ENCODE measurements around the gene CHERP. TPM values are rescaled to one million over a fixed set of nuclear protein-coding genes. Genes with fewer than 3 reads are reported as not detected.

CHERP gene
- total and polyA plus RNA-seq, 2 experiments from 2014 or later = 31.6 to 41.2 TPM

GRCh38 chr19:16473875-16474392 is 68.3 kb downstream of the CHERP start:
- Mint-ChIP-seq H3K9me3 (peaks cover 5% of the 10 kb centered on the region; the same call in 1 of the 3 replicates), H3K4me1 (peaks cover 19% of the 10 kb centered on the region), H3K36me3 (ENCODE audit: low read depth) (no peaks in the 10 kb centered on the region; the same call in 2 of the 3 replicates), H3K4me3 (no peak overlapping the region), H3K27me3 (ENCODE audit: insufficient read depth, low read depth, poor library complexity) (peaks cover 16% of the 10 kb centered on the region), H3K27ac (no peak overlapping the region)
- TF ChIP-seq REST (IDR thresholded peaks at IDR 0.05; ENCODE audit: unreplicated experiment) (no peak), EZH2phosphoT487 (IDR thresholded peaks at IDR 0.05; ENCODE audit: unreplicated experiment) (no peak)
- Histone ChIP-seq H3K36me3 (ENCODE audit: insufficient read depth) (no peaks in the 10 kb centered on the region), H3K4me3 (no peak overlapping the region), H3K27ac (ENCODE audit: low read depth) (no peak overlapping the region), H3F3A (replicated peaks; ENCODE audit: low read depth) (no peaks in the 10 kb centered on the region), H2AFZ (no peak overlapping the region), H3K9me2 (ENCODE audit: insufficient read depth) (no peaks in the 10 kb centered on the region), H3K4me2 (no peak overlapping the region), H3K4me1 (ENCODE audit: insufficient read depth) (peaks cover 17% of the 10 kb centered on the region), H4K20me1 (replicated peaks; ENCODE audit: insufficient read depth) (peaks cover 17% of the 10 kb centered on the region), H3K27me3 (ENCODE audit: insufficient read depth) (no peaks in the 10 kb centered on the region), H3K79me2 (replicated peaks; ENCODE audit: insufficient read depth) (peaks cover 24% of the 10 kb centered on the region)
- ATAC-seq = no peak
- no peak for DNase-seq (ENCODE audit: low spot score)

DNA sequence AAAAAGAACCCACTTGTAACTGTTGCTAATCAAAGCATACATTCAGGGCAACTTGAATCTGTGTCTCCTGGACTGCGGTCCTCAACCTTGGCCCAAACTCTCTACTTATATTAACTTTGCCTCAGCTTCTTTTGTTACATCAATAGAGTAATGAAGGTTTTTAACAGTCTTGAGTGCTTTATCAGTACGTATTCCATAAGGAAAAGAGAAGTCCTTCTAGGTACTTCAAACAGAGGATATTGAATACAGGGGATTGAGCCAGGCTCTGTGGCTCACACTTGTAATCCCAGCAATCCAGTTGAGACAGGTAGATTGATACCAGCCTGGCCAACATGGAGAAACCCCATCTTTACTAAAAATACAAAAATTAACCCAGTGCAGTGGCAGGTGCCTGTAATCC is 69.2 kb downstream of the CHERP start:
- peaks cover 24% of the 10 kb centered on the region for H4K20me1 ChIP-seq (replicated peaks; ENCODE audit: insufficient read depth)
- H3K4me3 Mint-ChIP-seq = peak overlapping the region; percentile 73; the same call in 2 of the 3 replicates
- DNase-seq (ENCODE audit: low spot score) = no peak
- peaks cover 25% of the 10 kb centered on the region for H3K4me1 Mint-ChIP-seq
- H3K36me3 Mint-ChIP-seq (ENCODE audit: low read depth) = no peaks in the 10 kb centered on the region; the same call in 2 of the 3 replicates
- peaks cover 5% of the 10 kb centered on the region; the same call in 1 of the 3 replicates for H3K9me3 Mint-ChIP-seq
- H3K27ac ChIP-seq (ENCODE audit: low read depth) = no peak overlapping the region
- H3K4me2 ChIP-seq = peak overlapping the region; percentile 87; the same call in 1 of the 2 replicates
- no peak overlapping the region for H3K27ac Mint-ChIP-seq
- peaks cover 16% of the 10 kb centered on the region for H3K27me3 Mint-ChIP-seq (ENCODE audit: insufficient read depth, low read depth, poor library complexity)
- H3K79me2 ChIP-seq (replicated peaks; ENCODE audit: insufficient read depth) = peaks cover 33% of the 10 kb centered on the region
- H3K4me1 ChIP-seq (ENCODE audit: insufficient read depth) = peaks cover 17% of the 10 kb centered on the region
- no peaks in the 10 kb centered on the region for H3F3A ChIP-seq (replicated peaks; ENCODE audit: low read depth)
- H3K27me3 ChIP-seq (ENCODE audit: insufficient read depth) = no peaks in the 10 kb centered on the region
- no peak for ATAC-seq
- peak overlapping the region; percentile 91; the same call in 1 of the 2 replicates for H3K4me3 ChIP-seq
- H3K9me2 ChIP-seq (ENCODE audit: insufficient read depth) = no peaks in the 10 kb centered on the region
- H2AFZ ChIP-seq = no peak overlapping the region
- no peaks in the 10 kb centered on the region for H3K36me3 ChIP-seq (ENCODE audit: insufficient read depth)
- TF ChIP-seq JUNB (IDR thresholded peaks at IDR 0.05; ENCODE audit: unreplicated experiment) (no peak), NANOG (IDR thresholded peaks at IDR 0.05; ENCODE audit: borderline replicate concordance) (no peak), ZNF114 (CRISPR knock-in tag; IDR thresholded peaks at IDR 0.05) (no peak), ZNF331 (CRISPR knock-in tag; IDR thresholded peaks at IDR 0.05; ENCODE audit: low read depth) (no peak), POLR2AphosphoS5 (IDR thresholded peaks at IDR 0.05; ENCODE audit: low read depth) (no peak), STAT1 (IDR thresholded peaks at IDR 0.05; ENCODE audit: unreplicated experiment) (no peak), EZH2 (IDR thresholded peaks at IDR 0.05; ENCODE audit: low read depth, unreplicated experiment) (no peak)
- TF ChIP-seq, protein P1, sequence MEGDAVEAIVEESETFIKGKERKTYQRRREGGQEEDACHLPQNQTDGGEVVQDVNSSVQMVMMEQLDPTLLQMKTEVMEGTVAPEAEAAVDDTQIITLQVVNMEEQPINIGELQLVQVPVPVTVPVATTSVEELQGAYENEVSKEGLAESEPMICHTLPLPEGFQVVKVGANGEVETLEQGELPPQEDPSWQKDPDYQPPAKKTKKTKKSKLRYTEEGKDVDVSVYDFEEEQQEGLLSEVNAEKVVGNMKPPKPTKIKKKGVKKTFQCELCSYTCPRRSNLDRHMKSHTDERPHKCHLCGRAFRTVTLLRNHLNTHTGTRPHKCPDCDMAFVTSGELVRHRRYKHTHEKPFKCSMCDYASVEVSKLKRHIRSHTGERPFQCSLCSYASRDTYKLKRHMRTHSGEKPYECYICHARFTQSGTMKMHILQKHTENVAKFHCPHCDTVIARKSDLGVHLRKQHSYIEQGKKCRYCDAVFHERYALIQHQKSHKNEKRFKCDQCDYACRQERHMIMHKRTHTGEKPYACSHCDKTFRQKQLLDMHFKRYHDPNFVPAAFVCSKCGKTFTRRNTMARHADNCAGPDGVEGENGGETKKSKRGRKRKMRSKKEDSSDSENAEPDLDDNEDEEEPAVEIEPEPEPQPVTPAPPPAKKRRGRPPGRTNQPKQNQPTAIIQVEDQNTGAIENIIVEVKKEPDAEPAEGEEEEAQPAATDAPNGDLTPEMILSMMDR (conservative IDR thresholded peaks at IDR 0.05; ENCODE audit: low read depth in 2 of 2) = no peak
- TF ChIP-seq, protein P2, sequence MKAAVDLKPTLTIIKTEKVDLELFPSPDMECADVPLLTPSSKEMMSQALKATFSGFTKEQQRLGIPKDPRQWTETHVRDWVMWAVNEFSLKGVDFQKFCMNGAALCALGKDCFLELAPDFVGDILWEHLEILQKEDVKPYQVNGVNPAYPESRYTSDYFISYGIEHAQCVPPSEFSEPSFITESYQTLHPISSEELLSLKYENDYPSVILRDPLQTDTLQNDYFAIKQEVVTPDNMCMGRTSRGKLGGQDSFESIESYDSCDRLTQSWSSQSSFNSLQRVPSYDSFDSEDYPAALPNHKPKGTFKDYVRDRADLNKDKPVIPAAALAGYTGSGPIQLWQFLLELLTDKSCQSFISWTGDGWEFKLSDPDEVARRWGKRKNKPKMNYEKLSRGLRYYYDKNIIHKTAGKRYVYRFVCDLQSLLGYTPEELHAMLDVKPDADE (IDR thresholded peaks at IDR 0.05) = no peak

Measured in GM23338 (cell line).